CD14-positive monocyte (primary cell): Measurements from ENCODE around the gene PIEZO1. TPM values are rescaled to one million over a fixed set of nuclear protein-coding genes. Genes with fewer than 3 reads are reported as not detected.
A peak's percentile ranks its signal among the peaks of the same experiment; 100 is the strongest.

Experiments used
- DNase-seq, 3 donors: peaks; one replicate each; pipeline ENCODE4 v3.0.0-alpha.2; 2011 to 2022
- H2AFZ ChIP-seq: 2 replicates; pipeline ENCODE4 v1.6.0; 2012; ENCODE audit warnings: mild to moderate bottlenecking, low read depth, low read length, inconsistent platforms; ENCODE audit not compliant: insufficient read depth, poor library complexity, severe bottlenecking
- H3K27ac ChIP-seq, 2 donors: 1 replicate in 1 of 2; 2 replicates in 1 of 2; pipeline ENCODE4 v1.5.1; 2012 to 2013; ENCODE audit warnings: low read length in 2 of 2, control low read depth in 1 of 2, inconsistent platforms in 1 of 2, low read depth in 1 of 2, mild to moderate bottlenecking in 1 of 2
- H3K27me3 ChIP-seq, 2 donors: one replicate each; pipeline versions ENCODE4 v1.6.0 to v1.6.1; 2011 to 2013; ENCODE audit warnings: low read length in 2 of 2; ENCODE audit not compliant: control insufficient read depth in 2 of 2, insufficient read depth in 2 of 2
- H3K36me3 ChIP-seq, 2 donors: replicated peaks in 1 of 2; 1 replicate in 1 of 2; 2 replicates in 1 of 2; pipeline versions ENCODE4 v1.5.1 to v1.6.1; 2012 to 2013; ENCODE audit warnings: low read length in 2 of 2, control low read depth in 1 of 2, inconsistent platforms in 1 of 2, mild to moderate bottlenecking in 1 of 2; ENCODE audit not compliant: insufficient read depth in 2 of 2, control insufficient read depth in 1 of 2
- H3K4me1 ChIP-seq, 2 donors: 1 replicate in 1 of 2; 2 replicates in 1 of 2; pipeline versions ENCODE4 v1.5.1 to v1.6.1; 2012 to 2013; ENCODE audit warnings: low read length in 2 of 2, control low read depth in 1 of 2, inconsistent platforms in 1 of 2, mild to moderate bottlenecking in 1 of 2, moderate library complexity in 1 of 2; ENCODE audit not compliant: insufficient read depth in 2 of 2, control insufficient read depth in 1 of 2
- H3K4me2 ChIP-seq: replicated peaks from 2 replicates; pipeline ENCODE3; 2012; ENCODE audit warnings: low read length, moderate library complexity, mild to moderate bottlenecking; ENCODE audit not compliant: poor library complexity, severe bottlenecking; ENCODE audit errors: extremely low read depth
- H3K4me3 ChIP-seq, 3 experiments: fragments of 200-600 bp in 1 of 3; sonication (generic) in 1 of 3; replicated peaks in 1 of 3; 1 replicate in 2 of 3; 2 replicates in 1 of 3; pipeline ENCODE4 v1.5.1; 2011 to 2013; ENCODE audit warnings: low read length in 3 of 3, mild to moderate bottlenecking in 3 of 3, control low read depth in 2 of 3, low read depth in 2 of 3, inconsistent platforms in 1 of 3, moderate library complexity in 1 of 3
- H3K79me2 ChIP-seq: 2 replicates; pipeline ENCODE4 v1.6.0; 2012; ENCODE audit warnings: mild to moderate bottlenecking, control low read depth, inconsistent platforms, low read length, moderate library complexity; ENCODE audit not compliant: insufficient read depth
- H3K9ac ChIP-seq: 2 replicates; pipeline ENCODE4 v1.6.0; 2017; ENCODE audit warnings: low read length, mild to moderate bottlenecking; ENCODE audit not compliant: insufficient read depth, poor library complexity, severe bottlenecking
- H3K9me3 ChIP-seq, 2 donors: replicated peaks in 1 of 2; 1 replicate in 1 of 2; 2 replicates in 1 of 2; pipeline versions ENCODE4 v1.5.1 to v1.6.1; 2012 to 2013; ENCODE audit warnings: low read length in 2 of 2, control low read depth in 1 of 2; ENCODE audit not compliant: control insufficient read depth in 1 of 2, insufficient read depth in 1 of 2
- H4K20me1 ChIP-seq: 2 replicates; pipeline ENCODE4 v1.6.0; 2012; ENCODE audit warnings: mild to moderate bottlenecking, low read length, control low read depth, moderate library complexity; ENCODE audit not compliant: insufficient read depth
- H3K27ac Mint-ChIP-seq, 7 donors: one replicate each; pipeline ENCODE4 v1.8.0; 2020; ENCODE audit warnings: mild to moderate bottlenecking in 7 of 7, mixed read lengths in 7 of 7, moderate library complexity in 6 of 7, inconsistent platforms in 2 of 7
- H3K27me3 Mint-ChIP-seq, 3 donors: one replicate each; pipeline ENCODE4 v1.8.0; 2021 to 2022; ENCODE audit warnings: low read depth in 3 of 3, mild to moderate bottlenecking in 3 of 3, mixed read lengths in 3 of 3, moderate library complexity in 3 of 3, inconsistent platforms in 1 of 3
- H3K36me3 Mint-ChIP-seq, 2 donors: one replicate each; pipeline ENCODE4 v1.8.0; 2020; ENCODE audit warnings: mixed read lengths in 2 of 2, inconsistent platforms in 1 of 2, mild to moderate bottlenecking in 1 of 2
- H3K4me1 Mint-ChIP-seq: one replicate; pipeline ENCODE4 v1.8.0; 2020; ENCODE audit warnings: mild to moderate bottlenecking, mixed read lengths
- H3K4me3 Mint-ChIP-seq, 2 donors: one replicate each; pipeline ENCODE4 v1.8.0; 2020; ENCODE audit warnings: mild to moderate bottlenecking in 2 of 2, mixed read lengths in 2 of 2, moderate library complexity in 1 of 2
- H3K9me3 Mint-ChIP-seq, 7 donors: one replicate each; pipeline ENCODE4 v1.8.0; 2020 to 2022; ENCODE audit warnings: mixed read lengths in 7 of 7, mild to moderate bottlenecking in 6 of 7, moderate library complexity in 6 of 7, inconsistent platforms in 2 of 7
- WGBS: methylation state at CpG from one replicate; pipeline ENCODE4 v1.1.5; 2013; ENCODE audit warnings: missing lambda C conversion rate; ENCODE audit not compliant: insufficient coverage; 5-methylcytosine and 5-hydroxymethylcytosine counted together
- intact Hi-C, 2 donors: fragments of 100-400 bp; cut with micrococcal nuclease; formaldehyde crosslinking; loops; one replicate each; pipeline versions ENCODE4 v1.15.0 to v1.15.1; 2023
- polyA plus RNA-seq, 3 donors: library from polyadenylated mRNA; depleted of rRNA in 1 of 3; unstranded in 2 of 3; stranded (reverse) in 1 of 3; fragments of 300-500 nt in 2 of 3; fragments of >200 nt in 1 of 3; fragmentation: Illumina TruSeq in 2 of 3; gene quantifications; 1 replicate in 2 of 3; 2 replicates in 1 of 3; pipeline ENCODE4 v1.2.3, GENCODE V29; 2012 to 2021
- TF ChIP-seq, protein P1 (sequence below): fragments of 200-600 bp; IDR thresholded peaks from one replicate; pipeline ENCODE4 v1.8.0; 2022; ENCODE audit warnings: antibody characterized with exemption, mild to moderate bottlenecking

Gene PIEZO1
- polyA plus RNA-seq, 3 donors = 10.2 to 405 (median 15.0) TPM

DNA sequence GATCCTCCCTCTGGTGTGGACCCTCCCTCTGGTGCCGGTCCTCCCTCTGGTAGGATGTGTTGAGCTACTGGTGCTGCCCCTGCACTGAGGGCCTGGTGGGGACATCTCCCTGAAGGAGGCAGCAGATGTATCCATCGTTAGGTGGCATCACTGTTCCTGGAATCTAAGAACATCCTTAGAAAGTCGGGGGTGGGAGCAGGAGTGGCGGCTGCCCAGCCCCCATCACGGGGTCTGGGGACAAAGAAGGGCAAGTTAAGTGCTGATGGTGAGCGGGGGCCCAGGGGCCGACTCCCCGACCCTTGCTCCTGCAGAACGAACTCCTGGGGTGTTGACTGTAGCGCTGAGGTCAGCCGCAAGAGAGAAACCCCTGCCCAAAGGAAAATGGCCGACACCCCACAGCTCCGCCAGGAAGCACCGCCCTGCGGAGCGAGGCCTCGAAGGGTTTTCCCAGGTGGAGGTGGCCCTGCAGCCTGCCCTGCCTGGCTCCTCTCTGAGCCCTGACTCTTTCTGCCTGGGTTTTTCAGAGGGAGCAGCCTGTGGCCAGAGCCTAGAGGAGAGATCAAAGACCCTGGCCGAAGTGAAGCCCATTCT lies 73.2 kb downstream of the PIEZO1 start:
- H3K9ac ChIP-seq = no peak overlapping the region
- no peak overlapping the region for H3K27ac ChIP-seq
- H3K27ac Mint-ChIP-seq = peak overlapping the region in 2 of 7 donors; percentile 41 to 67
- H3K27me3 Mint-ChIP-seq = peaks cover 0 to 2% (median 0%) of the 10 kb centered on the region in 3 donors
- peaks cover 37 to 40% of the 10 kb centered on the region in 2 donors for H3K36me3 ChIP-seq
- H3K9me3 ChIP-seq = no peaks in the 10 kb centered on the region
- no peak overlapping the region for H3K4me3 ChIP-seq
- intact Hi-C loops = no loop called here
- no peaks in the 10 kb centered on the region for H3K27me3 ChIP-seq
- TF ChIP-seq, protein P1, sequence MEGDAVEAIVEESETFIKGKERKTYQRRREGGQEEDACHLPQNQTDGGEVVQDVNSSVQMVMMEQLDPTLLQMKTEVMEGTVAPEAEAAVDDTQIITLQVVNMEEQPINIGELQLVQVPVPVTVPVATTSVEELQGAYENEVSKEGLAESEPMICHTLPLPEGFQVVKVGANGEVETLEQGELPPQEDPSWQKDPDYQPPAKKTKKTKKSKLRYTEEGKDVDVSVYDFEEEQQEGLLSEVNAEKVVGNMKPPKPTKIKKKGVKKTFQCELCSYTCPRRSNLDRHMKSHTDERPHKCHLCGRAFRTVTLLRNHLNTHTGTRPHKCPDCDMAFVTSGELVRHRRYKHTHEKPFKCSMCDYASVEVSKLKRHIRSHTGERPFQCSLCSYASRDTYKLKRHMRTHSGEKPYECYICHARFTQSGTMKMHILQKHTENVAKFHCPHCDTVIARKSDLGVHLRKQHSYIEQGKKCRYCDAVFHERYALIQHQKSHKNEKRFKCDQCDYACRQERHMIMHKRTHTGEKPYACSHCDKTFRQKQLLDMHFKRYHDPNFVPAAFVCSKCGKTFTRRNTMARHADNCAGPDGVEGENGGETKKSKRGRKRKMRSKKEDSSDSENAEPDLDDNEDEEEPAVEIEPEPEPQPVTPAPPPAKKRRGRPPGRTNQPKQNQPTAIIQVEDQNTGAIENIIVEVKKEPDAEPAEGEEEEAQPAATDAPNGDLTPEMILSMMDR = no peak
- no peak for DNase-seq
- no peak overlapping the region for H3K4me3 Mint-ChIP-seq
- H3K36me3 Mint-ChIP-seq = peaks cover 15 to 47% of the 10 kb centered on the region in 2 donors
- no peak overlapping the region for H3K4me2 ChIP-seq
- WGBS = 86% methylated on average over 14 of the region's 18 CpGs
- peaks cover 0 to 2% (median 0%) of the 10 kb centered on the region in 7 donors for H3K9me3 Mint-ChIP-seq
- no peak overlapping the region for H2AFZ ChIP-seq
- peaks cover 3% of the 10 kb centered on the region for H3K79me2 ChIP-seq
- H3K4me1 Mint-ChIP-seq = peaks cover 8% of the 10 kb centered on the region
- peaks cover 6 to 10% of the 10 kb centered on the region in 2 donors for H3K4me1 ChIP-seq
- H4K20me1 ChIP-seq = peaks cover 52% of the 10 kb centered on the region

DNA sequence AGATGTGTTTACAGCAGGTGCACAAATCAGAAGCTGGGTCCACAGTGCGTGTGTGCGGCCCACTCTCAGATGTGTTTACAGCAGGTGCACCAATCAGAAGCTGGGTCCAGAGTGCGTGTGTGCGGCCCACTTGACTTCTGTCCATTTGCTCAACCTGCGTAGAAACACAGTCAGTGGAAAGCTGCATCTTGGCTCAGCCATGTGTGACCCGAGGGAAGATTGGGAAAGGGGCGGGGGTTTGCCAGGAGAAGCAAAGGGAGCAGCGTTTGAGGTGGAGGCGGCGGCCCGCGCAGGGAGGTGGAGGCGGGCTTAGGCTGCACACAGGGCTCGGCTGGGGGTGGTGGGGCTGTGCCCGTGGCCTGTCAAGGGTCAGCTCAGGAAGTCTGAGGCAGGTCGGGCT lies 74.5 kb downstream of the PIEZO1 start:
- no peak overlapping the region for H3K4me3 Mint-ChIP-seq
- H3K79me2 ChIP-seq = peaks cover 14% of the 10 kb centered on the region

More for the DNA sequence above, 74.5 kb downstream of the PIEZO1 start:
- Mint-ChIP-seq H3K4me1 (peaks cover 9% of the 10 kb centered on the region), H3K27me3 (peaks cover 0 to 2% (median 0%) of the 10 kb centered on the region in 3 donors), H3K36me3 (peaks cover 11 to 34% of the 10 kb centered on the region in 2 donors), H3K27ac (peak overlapping the region in 1 of 7 donors; percentile 61), H3K9me3 (peaks cover 0 to 2% (median 0%) of the 10 kb centered on the region in 7 donors)
- Histone ChIP-seq H3K4me2 (no peak overlapping the region), H3K4me1 (peaks cover 10 to 15% of the 10 kb centered on the region in 2 donors), H3K27ac (no peak overlapping the region), H4K20me1 (peaks cover 39% of the 10 kb centered on the region), H2AFZ (no peak overlapping the region), H3K9ac (no peak overlapping the region), H3K36me3 (peaks cover 24 to 27% of the 10 kb centered on the region in 2 donors), H3K27me3 (no peaks in the 10 kb centered on the region), H3K9me3 (no peaks in the 10 kb centered on the region), H3K4me3 (no peak overlapping the region)
- no peak for DNase-seq
- intact Hi-C loops = no loop called here
- WGBS = 92% methylated on average over 15 of the region's 16 CpGs
- TF ChIP-seq, protein P1 = no peak
